Stimulated activated CD4-positive, alpha-beta T cell treated with anti-CD3 and anti-CD28 coated beads, Interleukin-12 subunit alpha, Interleukin-12 subunit beta, amount 100 ng/mL, for 48 hours (primary cell): ENCODE measurements around the gene IFT25.
A peak's percentile ranks its signal among the peaks of the same experiment; 100 is the strongest.
"Not testable (repeated sequence)": the region's sequence is repeated elsewhere in the genome, so short reads cannot be mapped to it uniquely, and the experiment has no call there.

Source experiments
- DNase-seq, 3 donors: peaks; one replicate each; pipeline ENCODE4 v3.0.0-alpha.2; 2020; ENCODE audit warnings: low read depth in 2 of 3, low spot score in 1 of 3

IFT25 gene

GRCh38 chr1:53945433-53946251 is at the start of gene IFT25:
TSS of gene IFT25 (minus strand) at chr1:53945699. CDS start at chr1:53940082, 5,617 bp downstream.
- DNase-seq: peak; percentile 97 to 100 (median 97)

GRCh38 chr1:53994516-53994915 is 49.0 kb upstream of the IFT25 start:
- not testable (repeated sequence) for DNase-seq

- no peak for DNase-seq
Observed at GRCh38 chr1:53992085-53992874, 46.8 kb upstream of the IFT25 start.

- DNase-seq: no peak
Observed at GRCh38 chr1:53987880-53988279, 42.4 kb upstream of the IFT25 start.

GRCh38 chr1:53986458-53986857 is 41.0 kb upstream of the IFT25 start:
- no peak for DNase-seq

- DNase-seq: no peak
Observed at GRCh38 chr1:53984726-53985125, 39.2 kb upstream of the IFT25 start.

- DNase-seq: no peak
Observed at GRCh38 chr1:53982763-53983104, 37.2 kb upstream of the IFT25 start.

- no peak for DNase-seq
Observed at GRCh38 chr1:53982034-53982762, 36.7 kb upstream of the IFT25 start.

GRCh38 chr1:53981220-53981619 is 35.7 kb upstream of the IFT25 start:
- no peak for DNase-seq

GRCh38 chr1:53979712-53980450 is 34.4 kb upstream of the IFT25 start:
- DNase-seq: no peak

- no peak for DNase-seq
Observed at GRCh38 chr1:53975861-53976260, 30.4 kb upstream of the IFT25 start.

- no peak for DNase-seq
Observed at GRCh38 chr1:53971718-53972117, 26.2 kb upstream of the IFT25 start.

- not testable (repeated sequence) for DNase-seq
Observed at GRCh38 chr1:53969323-53969722, 23.8 kb upstream of the IFT25 start.

- no peak for DNase-seq
Observed at GRCh38 chr1:53968125-53968513, 22.6 kb upstream of the IFT25 start.

GRCh38 chr1:53967409-53968124 is 22.1 kb upstream of the IFT25 start:
- no peak for DNase-seq

GRCh38 chr1:53966794-53967193 is 21.3 kb upstream of the IFT25 start:
- no peak for DNase-seq

- DNase-seq: no peak
Observed at GRCh38 chr1:53964109-53964508, 18.6 kb upstream of the IFT25 start.

- no peak for DNase-seq
Observed at GRCh38 chr1:53963460-53963859, 18.0 kb upstream of the IFT25 start.

GRCh38 chr1:53962395-53962794 is 16.9 kb upstream of the IFT25 start:
- DNase-seq: no peak

- peak in 1 of 3 donors; percentile 43 for DNase-seq
Observed at GRCh38 chr1:53959664-53960250, 14.3 kb upstream of the IFT25 start.
